Peyer's patch (tissue), 4 donors: Measurements from ENCODE around the gene RAP1A.

Experiments used
- CTCF ChIP-seq, 6 experiments: fragments of 450-650 bp in 4 of 6; fragments of 200-600 bp in 2 of 6; sonication (generic) in 1 of 6; IDR thresholded peaks; one replicate each; pipeline ENCODE4 v1.5.1; 2017 to 2019; ENCODE audit warnings: antibody characterized with exemption in 6 of 6, mild to moderate bottlenecking in 3 of 6, moderate library complexity in 1 of 6
- POLR2A ChIP-seq, 2 donors: fragments of 450-650 bp; IDR thresholded peaks; one replicate each; pipeline ENCODE4 v1.5.1; 2017; ENCODE audit warnings: antibody characterized with exemption in 2 of 2, mild to moderate bottlenecking in 2 of 2, moderate library complexity in 2 of 2

GRCh38 chr1:111743679-111744101 is 124.1 kb downstream of the RAP1A start:
- TF ChIP-seq CTCF (IDR thresholded peaks at IDR 0.05): no peak
- TF ChIP-seq POLR2A (IDR thresholded peaks at IDR 0.05): no peak
